GM23338 (cell line): ENCODE data around the gene SLC26A11.

ENCODE experiments used
- CREB1 ChIP-seq: fragments of 250-450 bp; sonication (Bioruptor Pico); IDR thresholded peaks from 2 replicates; pipeline ENCODE4 v1.5.0; 2020; ENCODE audit warnings: low read depth, mild to moderate bottlenecking, moderate library complexity
- EZH2 ChIP-seq: fragments of 200-600 bp; sonication (generic); IDR thresholded peaks from one replicate; pipeline ENCODE4 v1.8.0; 2017; ENCODE audit warnings: antibody characterized with exemption, mild to moderate bottlenecking, low read depth; ENCODE audit not compliant: unreplicated experiment
- EZH2phosphoT487 ChIP-seq: fragments of 200-600 bp; sonication (generic); IDR thresholded peaks from one replicate; pipeline ENCODE4 v1.8.1; 2018; ENCODE audit warnings: antibody characterized with exemption; ENCODE audit not compliant: unreplicated experiment
- POLR2AphosphoS5 ChIP-seq: IDR thresholded peaks from 2 replicates; pipeline ENCODE4 v1.6.1; 2016; ENCODE audit warnings: antibody characterized with exemption, low read depth
- REST ChIP-seq: IDR thresholded peaks from one replicate; pipeline ENCODE4 v1.6.1; 2018; ENCODE audit warnings: antibody characterized with exemption; ENCODE audit not compliant: unreplicated experiment
- STAT1 ChIP-seq: IDR thresholded peaks from one replicate; pipeline ENCODE4 v1.6.1; 2016; ENCODE audit warnings: antibody characterized with exemption; ENCODE audit not compliant: unreplicated experiment
- ZNF114 ChIP-seq: fragments of 250-450 bp; sonication (Bioruptor Pico); IDR thresholded peaks from 2 replicates; pipeline ENCODE4 v1.5.0; 2020; ENCODE audit warnings: mild to moderate bottlenecking, moderate library complexity
- ZNF331 ChIP-seq: fragments of 250-450 bp; sonication (Bioruptor Pico); IDR thresholded peaks from 2 replicates; pipeline ENCODE4 v1.5.0; 2020; ENCODE audit warnings: low read depth, mild to moderate bottlenecking, moderate library complexity
- TF ChIP-seq, protein P1 (sequence below), 2 experiments: fragments of 200-600 bp in 1 of 2; sonication (generic) in 1 of 2; conservative IDR thresholded peaks; 2 replicates each; pipeline versions ENCODE4 v1.5.1 to v1.6.1; 2016 to 2017; ENCODE audit warnings: antibody characterized with exemption in 2 of 2, low read depth in 2 of 2, mild to moderate bottlenecking in 2 of 2, moderate library complexity in 1 of 2
- TF ChIP-seq, protein P2 (sequence below): IDR thresholded peaks from 2 replicates; pipeline ENCODE4 v1.6.1; 2016; ENCODE audit warnings: antibody characterized with exemption
- TF ChIP-seq, protein P3 (sequence below): fragments of 250-450 bp; sonication (Bioruptor Pico); IDR thresholded peaks from 2 replicates; pipeline ENCODE4 v1.5.0; 2020; ENCODE audit warnings: mild to moderate bottlenecking, moderate library complexity

DNA sequence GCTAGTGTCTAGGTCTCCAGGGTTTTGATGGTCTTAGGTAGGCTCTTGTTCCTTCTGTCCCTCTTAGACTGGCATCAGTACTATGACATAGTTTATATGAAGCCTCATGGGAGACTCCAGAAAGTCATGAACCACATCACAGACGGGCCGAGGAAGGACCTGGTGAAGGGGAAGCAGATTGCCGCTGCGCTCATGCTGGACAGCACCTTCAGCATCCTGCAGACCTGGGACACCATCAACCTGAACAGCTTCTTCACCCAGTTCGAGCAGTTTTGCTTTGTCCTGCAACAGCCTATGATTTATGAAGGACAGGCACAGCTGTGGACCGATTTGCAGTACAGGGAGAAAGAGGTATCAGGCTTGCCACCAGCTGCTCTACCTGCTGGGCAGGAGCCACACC lies 74.4 kb downstream of the SLC26A11 start:
- TF ChIP-seq, protein P1, sequence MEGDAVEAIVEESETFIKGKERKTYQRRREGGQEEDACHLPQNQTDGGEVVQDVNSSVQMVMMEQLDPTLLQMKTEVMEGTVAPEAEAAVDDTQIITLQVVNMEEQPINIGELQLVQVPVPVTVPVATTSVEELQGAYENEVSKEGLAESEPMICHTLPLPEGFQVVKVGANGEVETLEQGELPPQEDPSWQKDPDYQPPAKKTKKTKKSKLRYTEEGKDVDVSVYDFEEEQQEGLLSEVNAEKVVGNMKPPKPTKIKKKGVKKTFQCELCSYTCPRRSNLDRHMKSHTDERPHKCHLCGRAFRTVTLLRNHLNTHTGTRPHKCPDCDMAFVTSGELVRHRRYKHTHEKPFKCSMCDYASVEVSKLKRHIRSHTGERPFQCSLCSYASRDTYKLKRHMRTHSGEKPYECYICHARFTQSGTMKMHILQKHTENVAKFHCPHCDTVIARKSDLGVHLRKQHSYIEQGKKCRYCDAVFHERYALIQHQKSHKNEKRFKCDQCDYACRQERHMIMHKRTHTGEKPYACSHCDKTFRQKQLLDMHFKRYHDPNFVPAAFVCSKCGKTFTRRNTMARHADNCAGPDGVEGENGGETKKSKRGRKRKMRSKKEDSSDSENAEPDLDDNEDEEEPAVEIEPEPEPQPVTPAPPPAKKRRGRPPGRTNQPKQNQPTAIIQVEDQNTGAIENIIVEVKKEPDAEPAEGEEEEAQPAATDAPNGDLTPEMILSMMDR (conservative IDR thresholded peaks at IDR 0.05; ENCODE audit: low read depth in 2 of 2): no peak
- no peak for TF ChIP-seq EZH2
- no peak for TF ChIP-seq POLR2AphosphoS5
- TF ChIP-seq, protein P2, sequence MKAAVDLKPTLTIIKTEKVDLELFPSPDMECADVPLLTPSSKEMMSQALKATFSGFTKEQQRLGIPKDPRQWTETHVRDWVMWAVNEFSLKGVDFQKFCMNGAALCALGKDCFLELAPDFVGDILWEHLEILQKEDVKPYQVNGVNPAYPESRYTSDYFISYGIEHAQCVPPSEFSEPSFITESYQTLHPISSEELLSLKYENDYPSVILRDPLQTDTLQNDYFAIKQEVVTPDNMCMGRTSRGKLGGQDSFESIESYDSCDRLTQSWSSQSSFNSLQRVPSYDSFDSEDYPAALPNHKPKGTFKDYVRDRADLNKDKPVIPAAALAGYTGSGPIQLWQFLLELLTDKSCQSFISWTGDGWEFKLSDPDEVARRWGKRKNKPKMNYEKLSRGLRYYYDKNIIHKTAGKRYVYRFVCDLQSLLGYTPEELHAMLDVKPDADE: no peak
- no peak for TF ChIP-seq EZH2phosphoT487
- no peak for TF ChIP-seq CREB1 (CRISPR knock-in tag)
- no peak for TF ChIP-seq STAT1
- no peak for TF ChIP-seq REST
- TF ChIP-seq ZNF331: no peak
- TF ChIP-seq, protein P3, sequence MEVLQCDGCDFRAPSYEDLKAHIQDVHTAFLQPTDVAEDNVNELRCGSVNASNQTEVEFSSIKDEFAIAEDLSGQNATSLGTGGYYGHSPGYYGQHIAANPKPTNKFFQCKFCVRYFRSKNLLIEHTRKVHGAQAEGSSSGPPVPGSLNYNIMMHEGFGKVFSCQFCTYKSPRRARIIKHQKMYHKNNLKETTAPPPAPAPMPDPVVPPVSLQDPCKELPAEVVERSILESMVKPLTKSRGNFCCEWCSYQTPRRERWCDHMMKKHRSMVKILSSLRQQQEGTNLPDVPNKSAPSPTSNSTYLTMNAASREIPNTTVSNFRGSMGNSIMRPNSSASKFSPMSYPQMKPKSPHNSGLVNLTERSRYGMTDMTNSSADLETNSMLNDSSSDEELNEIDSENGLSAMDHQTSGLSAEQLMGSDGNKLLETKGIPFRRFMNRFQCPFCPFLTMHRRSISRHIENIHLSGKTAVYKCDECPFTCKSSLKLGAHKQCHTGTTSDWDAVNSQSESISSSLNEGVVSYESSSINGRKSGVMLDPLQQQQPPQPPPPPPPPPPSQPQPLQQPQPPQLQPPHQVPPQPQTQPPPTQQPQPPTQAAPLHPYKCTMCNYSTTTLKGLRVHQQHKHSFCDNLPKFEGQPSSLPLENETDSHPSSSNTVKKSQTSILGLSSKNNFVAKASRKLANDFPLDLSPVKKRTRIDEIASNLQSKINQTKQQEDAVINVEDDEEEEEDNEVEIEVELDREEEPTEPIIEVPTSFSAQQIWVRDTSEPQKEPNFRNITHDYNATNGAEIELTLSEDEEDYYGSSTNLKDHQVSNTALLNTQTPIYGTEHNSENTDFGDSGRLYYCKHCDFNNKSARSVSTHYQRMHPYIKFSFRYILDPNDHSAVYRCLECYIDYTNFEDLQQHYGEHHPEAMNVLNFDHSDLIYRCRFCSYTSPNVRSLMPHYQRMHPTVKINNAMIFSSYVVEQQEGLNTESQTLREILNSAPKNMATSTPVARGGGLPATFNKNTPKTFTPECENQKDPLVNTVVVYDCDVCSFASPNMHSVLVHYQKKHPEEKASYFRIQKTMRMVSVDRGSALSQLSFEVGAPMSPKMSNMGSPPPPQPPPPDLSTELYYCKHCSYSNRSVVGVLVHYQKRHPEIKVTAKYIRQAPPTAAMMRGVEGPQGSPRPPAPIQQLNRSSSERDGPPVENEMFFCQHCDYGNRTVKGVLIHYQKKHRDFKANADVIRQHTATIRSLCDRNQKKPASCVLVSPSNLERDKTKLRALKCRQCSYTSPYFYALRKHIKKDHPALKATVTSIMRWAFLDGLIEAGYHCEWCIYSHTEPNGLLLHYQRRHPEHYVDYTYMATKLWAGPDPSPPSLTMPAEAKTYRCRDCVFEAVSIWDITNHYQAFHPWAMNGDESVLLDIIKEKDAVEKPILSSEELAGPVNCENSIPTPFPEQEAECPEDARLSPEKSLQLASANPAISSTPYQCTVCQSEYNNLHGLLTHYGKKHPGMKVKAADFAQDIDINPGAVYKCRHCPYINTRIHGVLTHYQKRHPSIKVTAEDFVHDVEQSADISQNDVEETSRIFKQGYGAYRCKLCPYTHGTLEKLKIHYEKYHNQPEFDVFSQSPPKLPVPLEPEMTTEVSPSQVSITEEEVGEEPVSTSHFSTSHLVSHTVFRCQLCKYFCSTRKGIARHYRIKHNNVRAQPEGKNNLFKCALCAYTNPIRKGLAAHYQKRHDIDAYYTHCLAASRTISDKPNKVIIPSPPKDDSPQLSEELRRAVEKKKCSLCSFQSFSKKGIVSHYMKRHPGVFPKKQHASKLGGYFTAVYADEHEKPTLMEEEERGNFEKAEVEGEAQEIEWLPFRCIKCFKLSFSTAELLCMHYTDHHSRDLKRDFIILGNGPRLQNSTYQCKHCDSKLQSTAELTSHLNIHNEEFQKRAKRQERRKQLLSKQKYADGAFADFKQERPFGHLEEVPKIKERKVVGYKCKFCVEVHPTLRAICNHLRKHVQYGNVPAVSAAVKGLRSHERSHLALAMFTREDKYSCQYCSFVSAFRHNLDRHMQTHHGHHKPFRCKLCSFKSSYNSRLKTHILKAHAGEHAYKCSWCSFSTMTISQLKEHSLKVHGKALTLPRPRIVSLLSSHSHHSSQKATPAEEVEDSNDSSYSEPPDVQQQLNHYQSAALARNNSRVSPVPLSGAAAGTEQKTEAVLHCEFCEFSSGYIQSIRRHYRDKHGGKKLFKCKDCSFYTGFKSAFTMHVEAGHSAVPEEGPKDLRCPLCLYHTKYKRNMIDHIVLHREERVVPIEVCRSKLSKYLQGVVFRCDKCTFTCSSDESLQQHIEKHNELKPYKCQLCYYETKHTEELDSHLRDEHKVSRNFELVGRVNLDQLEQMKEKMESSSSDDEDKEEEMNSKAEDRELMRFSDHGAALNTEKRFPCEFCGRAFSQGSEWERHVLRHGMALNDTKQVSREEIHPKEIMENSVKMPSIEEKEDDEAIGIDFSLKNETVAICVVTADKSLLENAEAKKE (CRISPR knock-in tag): no peak
- TF ChIP-seq ZNF114: no peak
